AG09309 (cell line): ENCODE measurements around the gene FSHR.

Experiments
- DNase-seq: peaks from one replicate; pipeline ENCODE4 v3.0.0-alpha.2; 2010; ENCODE audit warnings: low read depth
- H3K4me3 ChIP-seq: 2 replicates; pipeline ENCODE4 v1.5.1; 2011; ENCODE audit warnings: mild to moderate bottlenecking, low read depth, low read length, moderate library complexity; ENCODE audit not compliant: control insufficient read depth
- TF ChIP-seq, protein P1 (sequence below): IDR thresholded peaks from 2 replicates; pipeline ENCODE4 v1.5.1; 2011; ENCODE audit warnings: mild to moderate bottlenecking, low read depth, low read length, inconsistent platforms; ENCODE audit not compliant: insufficient read depth, control insufficient read depth; ENCODE audit errors: missing control alignments

The FSHR gene

DNA sequence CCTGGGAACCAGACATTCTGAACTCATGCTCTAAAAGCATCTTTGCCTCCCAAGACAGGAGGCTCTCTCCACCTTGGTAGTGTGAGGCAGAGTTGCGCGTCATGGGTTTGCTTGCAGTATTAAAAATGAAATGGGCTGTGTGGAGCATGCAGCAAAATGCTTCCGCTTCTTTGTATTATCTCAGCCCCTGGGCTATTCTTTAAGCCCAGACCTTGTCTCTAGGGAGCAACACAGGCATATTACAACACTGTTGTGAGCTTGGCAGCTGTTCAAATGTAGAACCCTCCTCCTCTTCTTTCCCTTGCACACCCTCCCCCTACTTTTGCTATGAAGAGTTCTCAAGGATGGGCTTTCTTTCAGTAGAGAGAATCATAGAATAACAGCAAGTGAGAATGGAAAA, 213.7 kb downstream of the FSHR start:
- TF ChIP-seq, protein P1, sequence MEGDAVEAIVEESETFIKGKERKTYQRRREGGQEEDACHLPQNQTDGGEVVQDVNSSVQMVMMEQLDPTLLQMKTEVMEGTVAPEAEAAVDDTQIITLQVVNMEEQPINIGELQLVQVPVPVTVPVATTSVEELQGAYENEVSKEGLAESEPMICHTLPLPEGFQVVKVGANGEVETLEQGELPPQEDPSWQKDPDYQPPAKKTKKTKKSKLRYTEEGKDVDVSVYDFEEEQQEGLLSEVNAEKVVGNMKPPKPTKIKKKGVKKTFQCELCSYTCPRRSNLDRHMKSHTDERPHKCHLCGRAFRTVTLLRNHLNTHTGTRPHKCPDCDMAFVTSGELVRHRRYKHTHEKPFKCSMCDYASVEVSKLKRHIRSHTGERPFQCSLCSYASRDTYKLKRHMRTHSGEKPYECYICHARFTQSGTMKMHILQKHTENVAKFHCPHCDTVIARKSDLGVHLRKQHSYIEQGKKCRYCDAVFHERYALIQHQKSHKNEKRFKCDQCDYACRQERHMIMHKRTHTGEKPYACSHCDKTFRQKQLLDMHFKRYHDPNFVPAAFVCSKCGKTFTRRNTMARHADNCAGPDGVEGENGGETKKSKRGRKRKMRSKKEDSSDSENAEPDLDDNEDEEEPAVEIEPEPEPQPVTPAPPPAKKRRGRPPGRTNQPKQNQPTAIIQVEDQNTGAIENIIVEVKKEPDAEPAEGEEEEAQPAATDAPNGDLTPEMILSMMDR = no peak
- no peak for DNase-seq
- no peak overlapping the region for H3K4me3 ChIP-seq

DNA sequence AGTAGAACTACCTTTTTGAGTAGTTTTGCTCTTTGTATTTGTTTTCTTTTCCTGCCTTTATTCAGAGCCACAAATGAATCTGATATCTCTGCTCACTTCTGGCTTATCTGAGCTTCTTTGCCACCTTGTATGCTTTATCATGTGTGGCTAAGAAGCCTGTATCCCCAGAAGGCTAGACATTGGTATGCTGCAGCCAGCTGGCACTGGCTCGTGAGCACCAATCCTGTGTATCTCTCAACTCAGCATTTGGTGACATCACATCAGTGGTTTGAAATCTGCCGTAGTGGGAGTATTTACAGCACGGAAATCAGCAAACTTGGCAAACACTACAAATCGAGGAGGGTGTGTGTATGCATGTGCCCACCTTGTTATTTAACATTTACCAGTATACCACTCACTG, 215.1 kb downstream of the FSHR start:
- no peak for DNase-seq
- TF ChIP-seq, protein P1 = no peak
- H3K4me3 ChIP-seq = no peak overlapping the region

DNA sequence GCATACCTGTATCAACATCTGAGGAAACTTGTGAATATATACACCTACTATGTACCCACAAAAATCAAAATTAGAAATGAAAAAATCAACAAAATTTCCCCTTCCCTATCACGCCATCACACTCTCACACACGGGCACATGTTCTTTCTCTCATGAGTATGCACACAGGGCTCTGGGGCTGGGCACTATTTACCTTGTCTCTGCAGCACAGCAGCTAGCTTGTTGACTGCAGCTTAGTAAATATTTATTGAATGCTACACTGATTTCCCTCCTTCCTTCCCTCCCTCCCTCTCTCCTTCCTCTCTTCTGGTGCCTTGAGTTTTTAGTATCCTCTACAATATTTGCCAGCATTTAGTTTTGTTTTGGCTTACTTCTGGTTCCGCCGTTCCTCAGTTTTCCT, 216.1 kb downstream of the FSHR start:
- TF ChIP-seq, protein P1 = no peak
- no peak for DNase-seq
- H3K4me3 ChIP-seq = no peak overlapping the region

DNA sequence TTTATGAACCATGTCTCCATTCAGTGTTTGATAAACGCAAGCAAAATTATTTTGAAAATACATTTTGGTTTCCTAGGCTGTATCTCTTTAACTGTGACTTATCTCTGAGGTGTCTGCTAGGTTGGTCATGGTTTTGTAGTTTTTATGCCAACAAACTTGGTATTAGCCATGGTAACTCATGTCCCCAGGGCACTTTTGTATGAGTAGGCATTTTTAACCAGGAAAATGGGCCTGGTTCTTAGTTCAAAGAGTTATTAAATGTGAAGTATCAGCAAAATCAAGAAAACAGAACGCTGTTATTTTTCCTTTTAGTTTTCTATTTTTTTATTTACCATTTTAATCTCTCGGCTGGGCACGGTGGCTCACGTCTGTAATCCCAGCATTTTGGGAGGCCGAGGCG, 219.5 kb downstream of the FSHR start:
- H3K4me3 ChIP-seq = no peak overlapping the region
- no peak for DNase-seq
- TF ChIP-seq, protein P1 = no peak

DNA sequence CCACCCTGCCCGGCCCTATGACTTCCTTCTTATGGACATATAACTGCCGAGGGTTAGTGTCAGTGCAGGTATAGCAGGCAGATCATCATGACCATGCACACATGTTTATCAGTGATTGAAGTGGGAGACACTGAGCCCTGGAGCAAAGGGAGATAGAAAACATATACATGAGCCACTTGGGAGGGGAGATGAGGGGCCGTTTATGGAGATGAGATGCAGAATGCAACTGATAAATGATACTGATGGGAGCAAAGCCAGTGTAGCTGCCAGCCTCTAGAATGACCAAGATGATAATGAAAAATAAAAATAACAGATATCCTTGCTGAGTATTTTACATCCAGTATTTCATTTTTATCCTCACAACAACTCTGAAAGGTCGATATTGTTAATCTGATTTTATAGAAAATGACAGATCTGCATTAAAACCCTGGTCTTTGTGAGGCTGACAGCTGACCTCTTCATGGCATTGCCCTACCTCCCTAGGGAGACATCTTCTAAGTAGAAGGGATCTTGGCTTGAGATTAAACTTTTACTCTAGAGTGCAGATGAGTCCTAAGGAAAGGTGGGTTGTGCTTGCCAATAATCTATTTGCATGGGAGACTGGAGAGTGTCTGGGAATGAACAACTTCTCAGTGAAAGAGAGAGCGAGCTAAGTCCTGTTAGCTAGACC, 220.4 kb downstream of the FSHR start:
- no peak overlapping the region for H3K4me3 ChIP-seq
- no peak for DNase-seq
- TF ChIP-seq, protein P1 = no peak

DNA sequence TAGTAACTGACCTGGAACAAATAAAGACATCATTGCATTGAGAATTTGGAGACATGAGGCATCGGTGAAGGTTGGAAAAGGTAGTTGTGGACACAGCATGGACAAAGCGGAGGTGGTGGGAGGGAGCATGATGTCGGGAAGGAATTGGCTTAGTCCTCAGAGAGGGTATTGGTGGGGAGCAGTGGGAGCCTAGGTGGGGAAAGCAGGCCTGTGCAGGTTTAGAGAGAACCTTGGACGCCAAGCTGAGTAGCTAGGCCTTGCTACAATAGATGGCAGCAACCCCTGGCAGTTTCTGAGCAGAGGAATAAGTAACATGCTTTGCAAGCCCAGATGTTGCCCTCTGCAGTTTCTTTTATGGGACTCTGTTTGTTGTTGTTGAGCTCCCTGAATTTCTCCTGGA, 221.6 kb downstream of the FSHR start:
- no peak overlapping the region for H3K4me3 ChIP-seq
- no peak for DNase-seq
- TF ChIP-seq, protein P1 = no peak
